ENCODE results near the gene MT1B.
A peak's percentile ranks its signal among the peaks of the same experiment; 100 is the strongest.
"Not testable (repeated sequence)": the region's sequence is repeated elsewhere in the genome, so short reads cannot be mapped to it uniquely, and the experiment has no call there.

MT1B gene

DNA sequence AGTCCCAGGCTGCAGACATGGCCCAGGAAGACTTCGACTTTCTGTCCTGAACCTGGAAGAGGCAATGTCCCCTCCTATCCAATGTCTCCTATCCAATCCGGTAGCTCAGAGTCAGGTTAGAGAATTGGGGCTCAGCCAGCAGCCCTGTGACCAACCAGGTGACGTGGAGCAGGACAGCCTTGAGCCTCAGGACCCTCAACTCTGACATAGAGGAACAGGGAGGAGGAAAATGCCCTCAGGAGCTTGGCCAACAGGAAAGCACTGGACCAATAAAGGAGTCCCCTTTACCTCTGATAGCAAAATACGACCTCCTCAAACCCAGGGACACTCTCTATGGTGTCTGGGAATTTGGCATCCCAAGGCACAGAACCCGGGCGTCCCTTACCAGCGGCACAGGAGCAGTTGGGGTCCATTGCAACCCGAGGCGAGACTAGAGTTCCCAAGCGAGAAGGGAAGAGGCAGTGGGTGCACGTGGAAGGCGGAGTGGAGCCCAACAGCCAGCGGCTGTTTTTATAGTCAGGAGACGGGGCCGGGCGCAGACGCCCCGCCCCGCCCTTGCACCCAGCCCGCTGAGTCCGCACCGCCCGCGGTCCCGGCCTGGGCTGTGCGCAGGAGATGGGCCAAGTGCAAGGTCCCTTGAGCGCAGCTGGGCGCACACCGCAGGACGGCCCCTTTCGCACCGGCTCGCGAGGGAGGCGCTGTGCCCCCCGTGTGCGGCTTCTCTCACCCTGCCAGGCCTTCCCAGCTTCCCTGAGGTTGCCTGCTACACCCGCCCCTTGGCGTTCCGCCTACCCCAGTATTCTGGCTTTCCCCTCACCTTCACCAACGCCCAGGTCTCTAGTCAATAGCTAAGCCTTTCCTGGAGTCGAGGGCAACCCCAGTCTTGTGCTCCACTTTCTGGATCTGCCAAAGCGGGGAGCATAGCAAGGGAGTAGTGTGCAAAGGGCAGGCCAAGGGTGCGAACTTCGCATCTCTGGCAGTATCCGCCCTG is 16.2 kb downstream of the MT1B start, which contains the start of gene MT1G:
TSS of gene MT1G (minus strand) at position 485 of the 991 bp plus-strand sequence. CDS start at position 413, 72 bp downstream.
- Mint-ChIP-seq H3K9me3 (no peaks in the 10 kb centered on the region), H3K36me3 (ENCODE audit: low read depth) (no peaks in the 10 kb centered on the region), H3K27ac (no peak within 1 kb of the TSS), H3K4me3 (no peak within 1 kb of the TSS), H3K27me3 (ENCODE audit: low read depth, poor library complexity) (peaks cover 100% of the 10 kb centered on the region), H3K4me1 (peaks cover 13% of the 10 kb centered on the region)
- TF ChIP-seq CTCF (IDR thresholded peaks at IDR 0.05): no peak
- peak; percentile 40 for DNase-seq

DNA sequence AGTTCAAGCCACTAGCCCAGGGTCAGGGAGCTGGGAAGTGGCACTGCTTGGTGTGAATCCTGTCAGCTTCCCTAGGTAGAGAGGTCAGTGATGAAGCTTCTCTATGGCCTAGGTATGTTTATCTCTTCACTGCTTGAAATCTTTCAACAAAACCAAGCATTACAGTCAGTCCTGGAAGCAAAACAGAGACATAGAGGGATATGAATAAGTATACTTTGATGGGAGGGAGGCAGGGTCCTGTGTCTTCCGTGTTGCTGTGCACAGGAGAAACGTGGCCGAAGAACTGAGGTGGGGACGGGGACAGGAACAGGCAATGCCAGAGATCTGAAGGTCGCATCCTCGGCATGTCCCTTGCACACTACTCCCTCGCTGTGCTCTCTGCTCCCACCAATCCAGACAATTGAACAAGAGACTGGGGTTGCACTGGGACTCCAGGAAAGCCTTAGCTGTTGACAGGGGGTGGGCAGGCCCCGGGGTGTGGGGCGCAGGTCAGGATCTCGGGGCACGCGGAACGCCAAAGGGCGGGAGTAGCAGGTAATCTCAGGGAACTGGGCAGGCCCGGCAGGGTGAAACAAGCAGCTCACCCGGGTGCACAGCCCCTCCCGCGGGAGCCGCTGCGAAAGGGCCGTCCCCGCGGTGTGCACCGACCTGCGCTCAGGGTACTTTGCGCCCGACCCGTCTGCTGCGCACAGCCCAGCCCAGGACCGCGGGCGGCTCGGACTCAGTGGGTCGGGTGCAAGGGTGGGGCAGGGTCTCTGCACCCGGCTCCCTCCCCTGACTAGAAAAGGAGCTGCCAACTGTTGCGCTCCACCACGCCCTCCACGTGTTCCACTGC is 17.5 kb downstream of the MT1B start, which contains the start of gene MT1H:
TSS of gene MT1H (plus strand) at position 810 of the 835 bp plus-strand sequence. CDS start 71 bp downstream, outside the sequence.
- no peak for TF ChIP-seq CTCF (IDR thresholded peaks at IDR 0.05)
- H3K36me3 Mint-ChIP-seq (ENCODE audit: low read depth): no peaks in the 10 kb centered on the region
- H3K4me3 Mint-ChIP-seq: no peak within 1 kb of the TSS
- peaks cover 7% of the 10 kb centered on the region for H3K4me1 Mint-ChIP-seq
- peaks cover 100% of the 10 kb centered on the region for H3K27me3 Mint-ChIP-seq (ENCODE audit: low read depth, poor library complexity)
- H3K27ac Mint-ChIP-seq: no peak within 1 kb of the TSS
- no peaks in the 10 kb centered on the region for H3K9me3 Mint-ChIP-seq
- DNase-seq: no peak

DNA sequence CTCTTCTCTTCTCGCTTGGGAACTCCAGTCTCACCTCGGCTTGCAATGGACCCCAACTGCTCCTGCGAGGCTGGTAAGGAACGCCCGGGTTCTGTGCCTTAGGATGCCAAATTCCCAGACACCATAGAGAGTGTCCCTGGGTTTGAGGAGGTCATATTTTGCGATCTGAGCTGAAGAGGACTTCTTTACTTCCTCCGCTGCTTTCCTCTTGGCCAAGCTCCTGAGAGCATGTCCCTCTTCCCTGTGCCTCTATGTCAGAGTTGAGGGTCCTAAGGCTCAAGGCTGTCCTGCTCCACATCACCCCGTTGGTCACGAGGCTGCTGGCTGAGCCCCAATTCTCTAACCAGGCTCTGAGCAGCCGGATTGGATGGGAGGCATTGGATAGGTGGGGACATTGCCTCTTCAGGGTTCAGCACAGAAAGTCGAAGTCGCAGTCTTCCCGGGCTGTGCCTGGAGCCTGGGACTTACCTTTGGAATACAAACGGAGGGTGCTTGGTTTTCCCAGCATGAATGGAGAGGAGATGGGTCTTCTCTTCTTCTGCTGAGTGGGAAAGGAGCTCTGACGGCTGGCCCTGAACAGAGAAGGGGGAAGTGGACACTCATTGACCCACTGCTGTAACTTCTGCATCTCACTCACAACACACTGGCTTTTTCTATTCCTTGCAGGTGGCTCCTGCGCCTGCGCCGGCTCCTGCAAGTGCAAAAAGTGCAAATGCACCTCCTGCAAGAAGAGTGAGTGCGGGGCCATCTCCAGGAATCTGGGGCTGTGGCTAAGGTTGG is 18.3 kb downstream of the MT1B start:
- H3K4me1 Mint-ChIP-seq: peaks cover 7% of the 10 kb centered on the region
- H3K4me3 Mint-ChIP-seq: no peak overlapping the region
- H3K36me3 Mint-ChIP-seq (ENCODE audit: low read depth): no peaks in the 10 kb centered on the region
- TF ChIP-seq CTCF (IDR thresholded peaks at IDR 0.05): no peak
- H3K27me3 Mint-ChIP-seq (ENCODE audit: low read depth, poor library complexity): peaks cover 100% of the 10 kb centered on the region
- DNase-seq: no peak
- H3K27ac Mint-ChIP-seq: no peak overlapping the region
- H3K9me3 Mint-ChIP-seq: no peaks in the 10 kb centered on the region

DNA sequence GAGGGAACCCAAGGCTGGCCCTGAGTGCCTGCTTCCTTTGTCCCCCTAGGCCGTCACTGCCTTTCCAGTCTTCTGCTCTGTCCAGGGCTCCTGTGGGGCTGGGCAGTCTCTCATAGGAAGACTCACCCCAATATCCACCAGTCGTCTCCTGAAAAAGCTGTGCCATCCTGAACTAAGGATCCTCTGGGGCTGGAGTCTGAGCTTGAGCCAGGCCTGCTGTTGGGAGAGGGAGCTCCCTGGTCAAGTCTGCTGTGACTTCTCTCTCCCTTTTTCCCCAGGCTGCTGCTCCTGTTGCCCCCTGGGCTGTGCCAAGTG is 18.9 kb downstream of the MT1B start:
- no peak for TF ChIP-seq CTCF (IDR thresholded peaks at IDR 0.05)
- DNase-seq: no peak
- H3K36me3 Mint-ChIP-seq (ENCODE audit: low read depth): no peaks in the 10 kb centered on the region
- H3K27me3 Mint-ChIP-seq (ENCODE audit: low read depth, poor library complexity): peaks cover 100% of the 10 kb centered on the region
- no peak overlapping the region for H3K27ac Mint-ChIP-seq
- H3K4me1 Mint-ChIP-seq: peaks cover 12% of the 10 kb centered on the region
- H3K4me3 Mint-ChIP-seq: no peak overlapping the region
- no peaks in the 10 kb centered on the region for H3K9me3 Mint-ChIP-seq

DNA sequence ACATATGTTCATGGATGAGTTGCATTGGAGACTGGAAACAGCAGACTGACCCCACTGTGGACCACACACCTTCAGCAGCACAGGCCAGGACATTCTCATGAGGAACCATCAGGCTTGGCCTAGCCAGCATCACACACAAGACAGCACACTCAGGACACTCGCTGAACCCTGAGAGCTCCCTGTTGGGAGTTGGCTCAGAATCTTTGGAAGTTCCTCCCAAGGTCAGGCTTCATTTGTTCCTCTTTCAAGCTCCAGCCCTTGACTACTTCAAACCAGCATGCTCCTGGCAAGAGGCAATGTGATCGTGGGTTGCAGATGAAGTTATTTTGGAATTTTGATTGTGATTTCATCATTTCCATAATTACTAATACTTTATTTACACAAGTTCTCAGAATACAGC is 20.0 kb downstream of the MT1B start:
- Mint-ChIP-seq H3K27me3 (ENCODE audit: low read depth, poor library complexity) (peaks cover 100% of the 10 kb centered on the region), H3K4me1 (peaks cover 22% of the 10 kb centered on the region)
- not testable (repeated sequence) for H3K36me3 Mint-ChIP-seq (ENCODE audit: low read depth); DNase-seq; H3K9me3 Mint-ChIP-seq; H3K27ac Mint-ChIP-seq; H3K4me3 Mint-ChIP-seq

DNA sequence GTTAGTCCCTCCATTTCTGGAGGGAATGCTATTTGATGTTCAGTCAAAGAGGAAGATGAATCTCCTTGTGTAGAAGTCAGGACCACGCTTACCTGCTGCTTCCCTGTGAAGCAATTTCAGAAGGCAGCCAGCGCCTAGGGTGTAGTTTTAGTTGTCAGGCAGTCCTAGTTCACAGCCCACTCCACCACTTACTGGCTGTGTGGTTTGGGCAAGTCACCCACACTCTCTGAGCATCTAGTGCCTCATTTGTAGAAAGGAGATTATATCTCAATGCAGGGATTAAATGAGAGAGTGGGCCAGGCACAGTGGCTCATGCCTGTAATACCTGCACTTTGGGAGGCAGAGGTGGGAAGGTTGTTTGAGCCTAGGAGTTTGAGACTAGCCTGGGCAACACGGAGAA is 20.5 kb downstream of the MT1B start:
- H3K4me3 Mint-ChIP-seq; H3K27ac Mint-ChIP-seq; H3K36me3 Mint-ChIP-seq (ENCODE audit: low read depth); DNase-seq; H3K9me3 Mint-ChIP-seq: not testable (repeated sequence)
- peaks cover 100% of the 10 kb centered on the region for H3K27me3 Mint-ChIP-seq (ENCODE audit: low read depth, poor library complexity)
- peaks cover 23% of the 10 kb centered on the region for H3K4me1 Mint-ChIP-seq
